Mesenchymal stem cell (in vitro differentiated cells and primary cell): ENCODE measurements around the gene DNAI7.

Experiments used
- DNase-seq: peaks from one replicate; pipeline ENCODE4 v3.0.0-alpha.2; 2013
- H2AFZ ChIP-seq: one replicate; pipeline ENCODE4 v1.6.1; 2013; ENCODE audit warnings: low read depth, mild to moderate bottlenecking, control low read depth, inconsistent platforms, low read length, moderate library complexity
- H2AK5ac ChIP-seq: 2 replicates; pipeline ENCODE4 v1.6.1; 2013; ENCODE audit warnings: low read length, moderate library complexity, mild to moderate bottlenecking, inconsistent platforms; ENCODE audit not compliant: severe bottlenecking
- H2BK120ac ChIP-seq: one replicate; pipeline ENCODE4 v1.6.1; 2013; ENCODE audit warnings: low read depth, mild to moderate bottlenecking, inconsistent platforms, low read length, moderate library complexity
- H2BK12ac ChIP-seq, 2 experiments: one replicate each; pipeline ENCODE4 v1.6.1; 2013; ENCODE audit warnings: inconsistent platforms in 2 of 2, low read length in 2 of 2, mild to moderate bottlenecking in 2 of 2, moderate library complexity in 2 of 2, control low read depth in 1 of 2
- H2BK15ac ChIP-seq: one replicate; pipeline ENCODE4 v1.6.1; 2013; ENCODE audit warnings: mild to moderate bottlenecking, low read depth, inconsistent platforms; ENCODE audit not compliant: poor library complexity, severe bottlenecking
- H2BK5ac ChIP-seq: 2 replicates; pipeline ENCODE4 v1.6.1; 2013; ENCODE audit warnings: low read depth, mild to moderate bottlenecking, low read length, control low read depth, inconsistent platforms; ENCODE audit not compliant: poor library complexity, severe bottlenecking
- H3K14ac ChIP-seq, 2 experiments: one replicate each; pipeline ENCODE4 v1.6.1; 2013; ENCODE audit warnings: inconsistent platforms in 2 of 2, low read length in 2 of 2, control low read depth in 1 of 2, mild to moderate bottlenecking in 1 of 2, moderate library complexity in 1 of 2
- H3K18ac ChIP-seq, 2 experiments: one replicate each; pipeline ENCODE4 v1.6.1; 2013; ENCODE audit warnings: inconsistent platforms in 2 of 2, low read length in 2 of 2, control low read depth in 1 of 2, low read depth in 1 of 2, mild to moderate bottlenecking in 1 of 2
- H3K23ac ChIP-seq, 2 experiments: one replicate each; pipeline ENCODE4 v1.6.1; 2013; ENCODE audit warnings: inconsistent platforms in 2 of 2, low read length in 2 of 2, mild to moderate bottlenecking in 2 of 2, moderate library complexity in 2 of 2, control low read depth in 1 of 2
- H3K27ac ChIP-seq: 2 replicates; pipeline ENCODE4 v1.5.1; 2013; ENCODE audit warnings: mild to moderate bottlenecking, moderate library complexity, low read length, control low read depth, inconsistent platforms; ENCODE audit not compliant: poor library complexity, severe bottlenecking
- H3K27me3 ChIP-seq, 2 experiments: 2 replicates each; pipeline versions ENCODE4 v1.6.1 to v1.7.0; 2013; ENCODE audit warnings: low read length in 2 of 2, mild to moderate bottlenecking in 2 of 2, moderate library complexity in 2 of 2, control low read depth in 1 of 2, inconsistent platforms in 1 of 2; ENCODE audit not compliant: control insufficient read depth in 1 of 2, insufficient read depth in 1 of 2
- H3K36me3 ChIP-seq, 2 experiments: 2 replicates each; pipeline versions ENCODE4 v1.6.1 to v1.7.0; 2013; ENCODE audit warnings: low read length in 2 of 2, control low read depth in 1 of 2, inconsistent platforms in 1 of 2, low read depth in 1 of 2, mild to moderate bottlenecking in 1 of 2; ENCODE audit not compliant: insufficient read depth in 2 of 2, control insufficient read depth in 1 of 2
- H3K4ac ChIP-seq, 2 experiments: one replicate each; pipeline ENCODE4 v1.6.1; 2013; ENCODE audit warnings: inconsistent platforms in 2 of 2, low read length in 2 of 2, mild to moderate bottlenecking in 2 of 2, moderate library complexity in 2 of 2, control low read depth in 1 of 2, low read depth in 1 of 2
- H3K4me1 ChIP-seq: 2 replicates; pipeline ENCODE4 v1.6.1; 2013; ENCODE audit warnings: low read depth, low read length, control low read depth; ENCODE audit not compliant: control insufficient read depth, insufficient read depth
- H3K4me2 ChIP-seq: 2 replicates; pipeline ENCODE4 v1.6.1; 2013; ENCODE audit warnings: low read length, mild to moderate bottlenecking, inconsistent platforms; ENCODE audit not compliant: poor library complexity, severe bottlenecking
- H3K4me3 ChIP-seq, 2 experiments: 2 replicates each; pipeline versions ENCODE4 v1.5.1 to v1.7.0; 2013; ENCODE audit warnings: low read length in 2 of 2, mild to moderate bottlenecking in 2 of 2, control low read depth in 1 of 2, low read depth in 1 of 2; ENCODE audit not compliant: insufficient read depth in 1 of 2
- H3K79me1 ChIP-seq: replicated peaks from 2 replicates; pipeline ENCODE4 v1.6.1; 2013; ENCODE audit warnings: mild to moderate bottlenecking, control low read depth, low read length, inconsistent platforms; ENCODE audit not compliant: poor library complexity, severe bottlenecking
- H3K9ac ChIP-seq: 2 replicates; pipeline ENCODE4 v1.7.0; 2013; ENCODE audit warnings: mild to moderate bottlenecking, low read length, moderate library complexity
- H3K9me3 ChIP-seq: 2 replicates; pipeline ENCODE4 v1.7.0; 2013; ENCODE audit warnings: mild to moderate bottlenecking, low read length; ENCODE audit not compliant: control insufficient read depth
- H4K8ac ChIP-seq: one replicate; pipeline ENCODE4 v1.6.1; 2013; ENCODE audit warnings: inconsistent platforms, mild to moderate bottlenecking, low read length, moderate library complexity
- H4K91ac ChIP-seq: one replicate; pipeline ENCODE4 v1.6.1; 2013; ENCODE audit warnings: mild to moderate bottlenecking, low read length, inconsistent platforms
- WGBS: methylation state at CpG from one replicate; pipeline ENCODE4 v1.1.7; 2013; ENCODE audit warnings: mixed read lengths; 5-methylcytosine and 5-hydroxymethylcytosine counted together

The DNAI7 gene

GRCh38 chr12:25126746-25127145 lies 68.2 kb downstream of the DNAI7 start:
- H3K9ac ChIP-seq = no peak overlapping the region
- no peak overlapping the region for H3K27ac ChIP-seq
- no peak overlapping the region for H2AK5ac ChIP-seq
- H2BK5ac ChIP-seq = no peak overlapping the region
- H3K4ac ChIP-seq = no peak overlapping the region
- H3K4me3 ChIP-seq = no peak overlapping the region
- H2BK120ac ChIP-seq = no peak overlapping the region
- H2BK12ac ChIP-seq = no peak overlapping the region
- H2AFZ ChIP-seq = no peak overlapping the region
- no peak overlapping the region for H3K14ac ChIP-seq
- H4K8ac ChIP-seq = no peak overlapping the region
- no peaks in the 10 kb centered on the region for H3K27me3 ChIP-seq
- no peaks in the 10 kb centered on the region for H3K36me3 ChIP-seq
- no peak overlapping the region for H3K18ac ChIP-seq
- H4K91ac ChIP-seq = no peak overlapping the region
- H3K4me1 ChIP-seq = no peaks in the 10 kb centered on the region
- no peak overlapping the region for H3K4me2 ChIP-seq
- no peak overlapping the region for H2BK15ac ChIP-seq
- H3K79me1 ChIP-seq = no peaks in the 10 kb centered on the region
- DNase-seq = no peak
- no peaks in the 10 kb centered on the region for H3K9me3 ChIP-seq
- no peak overlapping the region for H3K23ac ChIP-seq
- WGBS = 44% methylated on average over 1 of the region's 1 CpG

DNA sequence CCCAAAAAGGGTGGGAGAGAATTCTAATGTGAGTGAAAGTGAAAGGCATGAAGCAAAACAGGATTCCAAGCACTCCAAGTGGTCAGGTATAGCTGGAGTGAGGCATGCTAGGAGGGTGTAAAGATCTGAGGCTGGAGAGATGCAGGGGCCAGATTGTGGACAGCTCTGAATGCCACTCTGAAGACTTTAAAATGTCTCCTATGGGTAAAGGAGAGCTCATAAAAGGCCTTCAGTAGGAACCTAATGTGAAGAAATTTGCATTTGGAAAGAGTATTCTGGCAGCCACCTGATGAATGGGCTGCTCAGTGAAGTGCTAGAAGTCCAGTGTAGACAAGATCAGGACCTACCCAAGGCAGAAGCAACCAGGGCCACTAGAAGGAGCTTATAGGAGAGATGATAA lies 68.9 kb downstream of the DNAI7 start:
- Histone ChIP-seq H3K9ac (no peak overlapping the region), H3K4ac (no peak overlapping the region), H3K36me3 (no peaks in the 10 kb centered on the region), H3K79me1 (no peaks in the 10 kb centered on the region), H4K91ac (no peak overlapping the region), H3K14ac (no peak overlapping the region), H2BK5ac (no peak overlapping the region), H3K27me3 (no peaks in the 10 kb centered on the region), H3K18ac (no peak overlapping the region), H3K4me3 (no peak overlapping the region), H4K8ac (no peak overlapping the region), H3K23ac (no peak overlapping the region), H3K27ac (no peak overlapping the region), H3K4me1 (no peaks in the 10 kb centered on the region), H3K9me3 (no peaks in the 10 kb centered on the region), H2AFZ (no peak overlapping the region), H3K4me2 (no peak overlapping the region), H2BK12ac (no peak overlapping the region), H2BK15ac (no peak overlapping the region), H2AK5ac (no peak overlapping the region), H2BK120ac (no peak overlapping the region)
- DNase-seq = no peak

DNA sequence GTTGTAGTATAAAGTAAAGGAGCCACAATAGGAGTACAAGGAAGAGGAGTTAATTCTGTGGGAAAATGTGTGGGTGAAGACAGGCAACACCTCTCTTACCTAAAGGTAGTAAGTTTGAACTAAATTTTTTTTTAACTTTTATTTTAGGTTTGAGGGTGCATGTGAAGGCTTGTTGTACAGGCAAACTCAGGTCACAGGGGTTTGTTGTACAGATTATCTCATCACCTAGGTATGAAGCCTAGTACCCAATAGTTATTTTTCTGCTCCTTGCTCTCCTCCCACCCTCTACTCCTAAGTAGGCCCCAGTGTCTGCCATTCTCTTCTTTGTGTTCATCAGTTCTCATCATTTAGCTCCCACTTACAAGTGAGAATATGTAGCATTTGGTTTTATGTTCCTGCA lies 70.5 kb downstream of the DNAI7 start:
- Histone ChIP-seq H3K36me3 (no peaks in the 10 kb centered on the region), H3K9ac (no peak overlapping the region), H2BK120ac (no peak overlapping the region), H3K4me3 (no peak overlapping the region), H2AK5ac (no peak overlapping the region), H2AFZ (no peak overlapping the region), H2BK15ac (no peak overlapping the region), H3K4me2 (no peak overlapping the region), H3K14ac (no peak overlapping the region), H3K79me1 (no peaks in the 10 kb centered on the region), H3K9me3 (no peaks in the 10 kb centered on the region), H3K23ac (no peak overlapping the region), H4K8ac (no peak overlapping the region), H4K91ac (no peak overlapping the region), H3K18ac (no peak overlapping the region), H3K4ac (no peak overlapping the region), H2BK5ac (no peak overlapping the region), H2BK12ac (no peak overlapping the region), H3K4me1 (no peaks in the 10 kb centered on the region), H3K27ac (no peak overlapping the region), H3K27me3 (no peaks in the 10 kb centered on the region)
- no peak for DNase-seq

- WGBS = 50% methylated on average over 1 of the region's 1 CpG
- Histone ChIP-seq H2BK5ac (no peak overlapping the region), H3K27me3 (no peaks in the 10 kb centered on the region), H2BK12ac (no peak overlapping the region), H3K4me1 (no peaks in the 10 kb centered on the region), H3K4ac (no peak overlapping the region), H3K18ac (no peak overlapping the region), H3K79me1 (no peaks in the 10 kb centered on the region), H2BK15ac (no peak overlapping the region), H4K91ac (no peak overlapping the region), H3K9me3 (no peaks in the 10 kb centered on the region), H4K8ac (no peak overlapping the region), H3K14ac (no peak overlapping the region), H3K23ac (no peak overlapping the region), H3K27ac (no peak overlapping the region), H2AFZ (no peak overlapping the region), H3K9ac (no peak overlapping the region), H2AK5ac (no peak overlapping the region), H3K36me3 (no peaks in the 10 kb centered on the region), H3K4me3 (no peak overlapping the region), H3K4me2 (no peak overlapping the region), H2BK120ac (no peak overlapping the region)
- no peak for DNase-seq
Observed at GRCh38 chr12:25123126-25123525, 71.8 kb downstream of the DNAI7 start.
